GM12891 (cell line): ENCODE measurements around the gene BCAS1.

Experiments used
- PAX5 ChIP-seq: IDR thresholded peaks from 2 replicates; pipeline ENCODE4 v1.6.1; 2011; ENCODE audit warnings: low read length, moderate library complexity, mild to moderate bottlenecking; ENCODE audit not compliant: insufficient read depth, severe bottlenecking
- POLR2A ChIP-seq: IDR thresholded peaks from 2 replicates; pipeline ENCODE4 v1.6.1; 2011; ENCODE audit warnings: low read depth, low read length, control low read depth
- POLR2AphosphoS5 ChIP-seq: IDR thresholded peaks from 2 replicates; pipeline ENCODE4 v1.6.1; 2011; ENCODE audit warnings: low read depth, low read length, control low read depth
- SPI1 ChIP-seq: IDR thresholded peaks from 2 replicates; pipeline ENCODE4 v1.6.1; 2011; ENCODE audit warnings: low read depth, low read length, control low read depth
- TAF1 ChIP-seq: IDR thresholded peaks from 2 replicates; pipeline ENCODE4 v1.6.1; 2011; ENCODE audit warnings: low read depth, low read length, control low read depth

DNA sequence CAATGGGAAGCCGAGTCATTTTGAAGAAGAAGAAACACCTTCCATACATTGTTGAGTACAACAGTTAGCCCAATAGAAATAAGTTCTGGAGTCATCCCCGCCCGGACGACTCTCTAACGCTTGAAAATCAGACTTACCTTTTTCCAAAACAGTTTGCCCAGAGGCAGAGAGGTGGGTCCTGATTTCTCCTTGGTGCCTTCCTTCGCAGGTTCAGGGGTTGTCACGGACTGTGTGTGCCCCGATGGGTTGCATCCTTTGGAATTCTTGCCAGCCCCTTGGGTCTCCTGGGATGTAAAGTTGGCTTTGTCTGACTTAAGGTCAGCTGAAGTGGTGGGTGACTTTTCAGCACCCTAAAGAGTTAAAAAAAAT, 85.3 kb downstream of the BCAS1 start:
- no peak for TF ChIP-seq POLR2A
- no peak for TF ChIP-seq POLR2AphosphoS5
- no peak for TF ChIP-seq SPI1
- no peak for TF ChIP-seq TAF1
- TF ChIP-seq PAX5, result no peak
